ENCODE measurements around the gene NOL4L.

- TF ChIP-seq, protein P1, sequence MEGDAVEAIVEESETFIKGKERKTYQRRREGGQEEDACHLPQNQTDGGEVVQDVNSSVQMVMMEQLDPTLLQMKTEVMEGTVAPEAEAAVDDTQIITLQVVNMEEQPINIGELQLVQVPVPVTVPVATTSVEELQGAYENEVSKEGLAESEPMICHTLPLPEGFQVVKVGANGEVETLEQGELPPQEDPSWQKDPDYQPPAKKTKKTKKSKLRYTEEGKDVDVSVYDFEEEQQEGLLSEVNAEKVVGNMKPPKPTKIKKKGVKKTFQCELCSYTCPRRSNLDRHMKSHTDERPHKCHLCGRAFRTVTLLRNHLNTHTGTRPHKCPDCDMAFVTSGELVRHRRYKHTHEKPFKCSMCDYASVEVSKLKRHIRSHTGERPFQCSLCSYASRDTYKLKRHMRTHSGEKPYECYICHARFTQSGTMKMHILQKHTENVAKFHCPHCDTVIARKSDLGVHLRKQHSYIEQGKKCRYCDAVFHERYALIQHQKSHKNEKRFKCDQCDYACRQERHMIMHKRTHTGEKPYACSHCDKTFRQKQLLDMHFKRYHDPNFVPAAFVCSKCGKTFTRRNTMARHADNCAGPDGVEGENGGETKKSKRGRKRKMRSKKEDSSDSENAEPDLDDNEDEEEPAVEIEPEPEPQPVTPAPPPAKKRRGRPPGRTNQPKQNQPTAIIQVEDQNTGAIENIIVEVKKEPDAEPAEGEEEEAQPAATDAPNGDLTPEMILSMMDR (IDR thresholded peaks at IDR 0.05), result no peak
- no peak for TF ChIP-seq POLR2A (IDR thresholded peaks at IDR 0.05; ENCODE audit: low read length)
- no peak for TF ChIP-seq HDAC2 (IDR thresholded peaks at IDR 0.05)
- TF ChIP-seq CHD2 (IDR thresholded peaks at IDR 0.05; ENCODE audit: low read length, partially characterized antibody), result no peak
- no peak for TF ChIP-seq E2F6 (IDR thresholded peaks at IDR 0.05; ENCODE audit: borderline replicate concordance, low read depth)
- no peak for TF ChIP-seq RAD21 (conservative IDR thresholded peaks at IDR 0.05 in 1 of 2, IDR thresholded peaks at IDR 0.05 in 1 of 2)
Measured at GRCh38 chr20:32611868-32612267, 26.7 kb upstream of the NOL4L start.
